Measurements from ENCODE around the gene CREB5.

- TF ChIP-seq, protein P1, sequence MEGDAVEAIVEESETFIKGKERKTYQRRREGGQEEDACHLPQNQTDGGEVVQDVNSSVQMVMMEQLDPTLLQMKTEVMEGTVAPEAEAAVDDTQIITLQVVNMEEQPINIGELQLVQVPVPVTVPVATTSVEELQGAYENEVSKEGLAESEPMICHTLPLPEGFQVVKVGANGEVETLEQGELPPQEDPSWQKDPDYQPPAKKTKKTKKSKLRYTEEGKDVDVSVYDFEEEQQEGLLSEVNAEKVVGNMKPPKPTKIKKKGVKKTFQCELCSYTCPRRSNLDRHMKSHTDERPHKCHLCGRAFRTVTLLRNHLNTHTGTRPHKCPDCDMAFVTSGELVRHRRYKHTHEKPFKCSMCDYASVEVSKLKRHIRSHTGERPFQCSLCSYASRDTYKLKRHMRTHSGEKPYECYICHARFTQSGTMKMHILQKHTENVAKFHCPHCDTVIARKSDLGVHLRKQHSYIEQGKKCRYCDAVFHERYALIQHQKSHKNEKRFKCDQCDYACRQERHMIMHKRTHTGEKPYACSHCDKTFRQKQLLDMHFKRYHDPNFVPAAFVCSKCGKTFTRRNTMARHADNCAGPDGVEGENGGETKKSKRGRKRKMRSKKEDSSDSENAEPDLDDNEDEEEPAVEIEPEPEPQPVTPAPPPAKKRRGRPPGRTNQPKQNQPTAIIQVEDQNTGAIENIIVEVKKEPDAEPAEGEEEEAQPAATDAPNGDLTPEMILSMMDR (IDR thresholded peaks at IDR 0.05) = no peak
- no peak for TF ChIP-seq POLR2A (IDR thresholded peaks at IDR 0.05)
- no peak for TF ChIP-seq EP300 (IDR thresholded peaks at IDR 0.05)
- no peak for TF ChIP-seq POLR2AphosphoS5 (IDR thresholded peaks at IDR 0.05)
These were observed 380.5 kb downstream of the CREB5 start for GRCh38 chr7:28792858-28793257.
